Transverse colon (tissue), 3 donors: ENCODE data around the gene TLR9.

Experiments
- EP300 ChIP-seq: sonication (generic); formaldehyde crosslinking; IDR thresholded peaks from one replicate; pipeline ENCODE4 v1.6.1; 2017; ENCODE audit warnings: antibody characterized with exemption, low read depth
- POLR2A ChIP-seq: fragments of 450-650 bp; IDR thresholded peaks from one replicate; pipeline ENCODE4 v1.6.1; 2016; ENCODE audit warnings: antibody characterized with exemption, mild to moderate bottlenecking, moderate library complexity
- TF ChIP-seq, protein P1 (sequence below), 5 experiments: fragments of 200-600 bp in 3 of 5; fragments of 450-650 bp in 2 of 5; sonication (generic) in 3 of 5; IDR thresholded peaks; 1 replicate in 2 of 5; 2 replicates in 3 of 5; pipeline ENCODE4 v1.5.1; 2016 to 2017; ENCODE audit warnings: antibody characterized with exemption in 5 of 5, inconsistent platforms in 3 of 5, mild to moderate bottlenecking in 2 of 5, moderate library complexity in 1 of 5

- TF ChIP-seq POLR2A = no peak
- TF ChIP-seq, protein P1, sequence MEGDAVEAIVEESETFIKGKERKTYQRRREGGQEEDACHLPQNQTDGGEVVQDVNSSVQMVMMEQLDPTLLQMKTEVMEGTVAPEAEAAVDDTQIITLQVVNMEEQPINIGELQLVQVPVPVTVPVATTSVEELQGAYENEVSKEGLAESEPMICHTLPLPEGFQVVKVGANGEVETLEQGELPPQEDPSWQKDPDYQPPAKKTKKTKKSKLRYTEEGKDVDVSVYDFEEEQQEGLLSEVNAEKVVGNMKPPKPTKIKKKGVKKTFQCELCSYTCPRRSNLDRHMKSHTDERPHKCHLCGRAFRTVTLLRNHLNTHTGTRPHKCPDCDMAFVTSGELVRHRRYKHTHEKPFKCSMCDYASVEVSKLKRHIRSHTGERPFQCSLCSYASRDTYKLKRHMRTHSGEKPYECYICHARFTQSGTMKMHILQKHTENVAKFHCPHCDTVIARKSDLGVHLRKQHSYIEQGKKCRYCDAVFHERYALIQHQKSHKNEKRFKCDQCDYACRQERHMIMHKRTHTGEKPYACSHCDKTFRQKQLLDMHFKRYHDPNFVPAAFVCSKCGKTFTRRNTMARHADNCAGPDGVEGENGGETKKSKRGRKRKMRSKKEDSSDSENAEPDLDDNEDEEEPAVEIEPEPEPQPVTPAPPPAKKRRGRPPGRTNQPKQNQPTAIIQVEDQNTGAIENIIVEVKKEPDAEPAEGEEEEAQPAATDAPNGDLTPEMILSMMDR (IDR thresholded peaks at IDR 0.05) = no peak
- no peak for TF ChIP-seq EP300
Observed at GRCh38 chr3:52195291-52195597, 30.2 kb downstream of the TLR9 start.
